K562 (cell line): ENCODE measurements around the gene SLC25A5. TPM values are rescaled to one million over a fixed set of nuclear protein-coding genes. Genes with fewer than 3 reads are reported as not detected.

ENCODE experiments used
- ASH1L ChIP-seq: fragments of 450-650 bp; IDR thresholded peaks from 2 replicates; pipeline ENCODE4 v1.6.1; 2018; ENCODE audit warnings: borderline replicate concordance, mild to moderate bottlenecking, low read depth; ENCODE audit not compliant: partially characterized antibody
- CEBPG ChIP-seq, 3 experiments: fragments of 200-800 bp in 1 of 3; sonication (Bioruptor generic) in 1 of 3; sonication (generic) in 1 of 3; formaldehyde crosslinking in 1 of 3; IDR thresholded peaks in 2 of 3; conservative IDR thresholded peaks in 1 of 3; 2 replicates each; pipeline versions ENCODE4 v1.6.1 to v1.8.0; 2016 to 2022; ENCODE audit warnings: missing compliant biosample characterization in 2 of 3, missing genetic modification characterization in 2 of 3, mild to moderate bottlenecking in 1 of 3, missing genetic modification reagents in 1 of 3
- CTBP1 ChIP-seq: fragments of 450-650 bp; IDR thresholded peaks from 2 replicates; pipeline ENCODE4 v1.6.1; 2016; ENCODE audit warnings: borderline replicate concordance
- FOXA3 ChIP-seq, 2 experiments: fragments of 450-650 bp in 1 of 2; sonication (generic) in 1 of 2; formaldehyde crosslinking; IDR thresholded peaks in 1 of 2; conservative IDR thresholded peaks in 1 of 2; 2 replicates each; pipeline versions ENCODE4 v1.4.0 to v1.8.0; 2020 to 2022; ENCODE audit warnings: mild to moderate bottlenecking in 2 of 2, missing genetic modification reagents in 1 of 2
- GATA2 ChIP-seq: sonication (generic); formaldehyde crosslinking; IDR thresholded peaks from 2 replicates; pipeline ENCODE4 v1.4.0; 2020; ENCODE audit warnings: mild to moderate bottlenecking, missing genetic modification reagents
- KLF16 ChIP-seq: IDR thresholded peaks from 2 replicates; pipeline ENCODE4 v1.6.1; 2016; ENCODE audit warnings: antibody characterized with exemption
- NCOA6 ChIP-seq: fragments of 450-650 bp; IDR thresholded peaks from 2 replicates; pipeline ENCODE4 v1.6.1; 2017; ENCODE audit warnings: mild to moderate bottlenecking
- NUFIP1 ChIP-seq: fragments of 450-650 bp; IDR thresholded peaks from 2 replicates; pipeline ENCODE4 v1.6.1; 2018; ENCODE audit not compliant: partially characterized antibody
- PHB2 ChIP-seq: fragments of 450-650 bp; IDR thresholded peaks from 2 replicates; pipeline ENCODE4 v1.6.1; 2017; ENCODE audit warnings: low read depth
- PHTF2 ChIP-seq: fragments of 250-450 bp; sonication (Bioruptor Pico); IDR thresholded peaks from 2 replicates; pipeline ENCODE4 v1.5.0; 2021; ENCODE audit warnings: mild to moderate bottlenecking
- RBM15 ChIP-seq: fragments of 200-400 bp; formaldehyde crosslinking; IDR thresholded peaks from 2 replicates; pipeline ENCODE4 v1.6.1; 2018; ENCODE audit warnings: mild to moderate bottlenecking, low read length, moderate library complexity; ENCODE audit not compliant: insufficient read depth
- SFPQ ChIP-seq: fragments of 200-400 bp; formaldehyde crosslinking; IDR thresholded peaks from 2 replicates; pipeline ENCODE4 v1.6.1; 2017; ENCODE audit warnings: mild to moderate bottlenecking, low read depth, low read length, moderate library complexity
- SRF ChIP-seq, 2 experiments: fragments of 250-450, 450-650 bp in 1 of 2; sonication (Bioruptor Pico) in 1 of 2; sonication (generic) in 1 of 2; formaldehyde crosslinking; IDR thresholded peaks; 2 replicates each; pipeline versions ENCODE4 v1.5.0 to v1.5.1; 2020 to 2022; ENCODE audit warnings: mild to moderate bottlenecking in 1 of 2, missing genetic modification reagents in 1 of 2
- TFAP4 ChIP-seq: sonication (generic); formaldehyde crosslinking; IDR thresholded peaks from 2 replicates; pipeline ENCODE4 v1.8.0; 2022; ENCODE audit warnings: missing genetic modification reagents, mild to moderate bottlenecking, moderate library complexity, borderline replicate concordance
- THAP7 ChIP-seq: fragments of 250-450 bp; sonication (Bioruptor Pico); IDR thresholded peaks from 2 replicates; pipeline ENCODE4 v1.5.0; 2021
- USF2 ChIP-seq: sonication (generic); formaldehyde crosslinking; IDR thresholded peaks from 2 replicates; pipeline ENCODE4 v1.5.0; 2020; ENCODE audit warnings: missing genetic modification reagents
- ZBTB7A ChIP-seq: IDR thresholded peaks from 2 replicates; pipeline ENCODE4 v1.6.1; 2011; ENCODE audit warnings: low read depth, mild to moderate bottlenecking, low read length, moderate library complexity, borderline replicate concordance; ENCODE audit not compliant: control insufficient read depth
- ZNF124 ChIP-seq: sonication (generic); formaldehyde crosslinking; IDR thresholded peaks from 2 replicates; pipeline ENCODE4 v1.8.1; 2022; ENCODE audit warnings: missing genetic modification reagents
- ZNF696 ChIP-seq: fragments of 250-450 bp; sonication (Bioruptor Pico); conservative IDR thresholded peaks from 2 replicates; pipeline ENCODE4 v1.4.0; 2020; ENCODE audit warnings: mild to moderate bottlenecking, moderate library complexity
- ZNF740 ChIP-seq, 3 experiments: fragments of 200-800 bp in 1 of 3; sonication (Bioruptor generic) in 1 of 3; sonication (generic) in 1 of 3; formaldehyde crosslinking in 1 of 3; IDR thresholded peaks; 2 replicates each; pipeline versions ENCODE4 v1.6.1 to v1.8.0; 2016 to 2022; ENCODE audit warnings: mild to moderate bottlenecking in 2 of 3, missing compliant biosample characterization in 2 of 3, missing genetic modification characterization in 2 of 3, missing genetic modification reagents in 1 of 3
- polyA plus RNA-seq, 8 experiments: library from polyadenylated mRNA; depleted of rRNA in 4 of 8; stranded (reverse) in 5 of 8; unstranded in 3 of 8; fragments of >200 nt; fragmentation: Nextera tagmentation in 2 of 8; fragmentation: Illumina TruSeq in 1 of 8; extraction: Ambion mirVana in 2 of 8; extraction: Trizol in 1 of 8; gene quantifications; 2 replicates each; pipeline versions ENCODE4 v1.2.1 to v1.2.3, GENCODE V29; 2011 to 2014; ENCODE audit warnings: inconsistent platforms in 1 of 8, missing spikeins in 1 of 8
- total RNA-seq, 7 experiments: library from RNA; depleted of rRNA in 6 of 7; stranded (reverse); fragments of >200 nt in 6 of 7; fragmentation: Illumina TruSeq in 2 of 7; extraction: Trizol in 2 of 7; gene quantifications; 2 replicates each; pipeline versions ENCODE4 v1.2.1 to v1.2.3, GENCODE V29; 2011 to 2021; ENCODE audit warnings: low replicate concordance in 1 of 7

SLC25A5 gene
- total and polyA plus RNA-seq, 9 of the 15 experiments (the other 6 are each of a cell fraction or from before 2014, with no cell fraction given), result 470 to 5,247 (median 596) TPM

- no peak for TF ChIP-seq NUFIP1
- peak; percentile 39 for TF ChIP-seq ASH1L
- TF ChIP-seq SFPQ, result no peak
- TF ChIP-seq RBM15, result no peak
- TF ChIP-seq CEBPG (CRISPR knock-in tag; IDR thresholded peaks at IDR 0.05), result 0 out of 2 replicates have a peak, but pooled peaks have one; percentile 18
- TF ChIP-seq CEBPG (tag; conservative IDR thresholded peaks at IDR 0.05 in 1 of 2, IDR thresholded peaks at IDR 0.05 in 1 of 2), result no peak
- no peak for TF ChIP-seq ZNF740 (CRISPR knock-in tag; IDR thresholded peaks at IDR 0.05)
- no peak for TF ChIP-seq ZNF740 (tag; IDR thresholded peaks at IDR 0.05)
- TF ChIP-seq CTBP1, result peak; percentile 98
- TF ChIP-seq ZBTB7A, result 0 out of 2 replicates have a peak, but pooled peaks have one; percentile 26
- TF ChIP-seq ZNF124 (CRISPR knock-in tag), result no peak
- no peak for TF ChIP-seq GATA2
- TF ChIP-seq PHTF2 (CRISPR knock-in tag), result peak; percentile 38; the same call in 1 of the 2 replicates
- TF ChIP-seq THAP7 (CRISPR knock-in tag), result no peak
- no peak for TF ChIP-seq USF2
- TF ChIP-seq FOXA3 (CRISPR knock-in tag; conservative IDR thresholded peaks at IDR 0.05 in 1 of 2, IDR thresholded peaks at IDR 0.05 in 1 of 2), result no peak
- no peak for TF ChIP-seq PHB2
- TF ChIP-seq ZNF696 (CRISPR knock-in tag), result no peak
- TF ChIP-seq SRF (CRISPR knock-in tag; IDR thresholded peaks at IDR 0.05), result no peak
- no peak for TF ChIP-seq NCOA6
- no peak; the same call in 1 of the 2 replicates for TF ChIP-seq TFAP4 (CRISPR knock-in tag)
- no peak for TF ChIP-seq KLF16
Measured at GRCh38 chrX:119468551-119469312, 488 bp downstream of the SLC25A5 start (continued).
